DLD1 (cell line): ENCODE data around the gene SLC13A5.
"Not testable (repeated sequence)": the region's sequence is repeated elsewhere in the genome, so short reads cannot be mapped to it uniquely, and the experiment has no call there.

ENCODE experiments used
- in situ Hi-C: cut with HindIII; loops from 2 replicates; pipeline ENCODE4 v1.10.0; 2017; ENCODE audit warnings: low sequenced_read_pairs

The SLC13A5 gene

DNA sequence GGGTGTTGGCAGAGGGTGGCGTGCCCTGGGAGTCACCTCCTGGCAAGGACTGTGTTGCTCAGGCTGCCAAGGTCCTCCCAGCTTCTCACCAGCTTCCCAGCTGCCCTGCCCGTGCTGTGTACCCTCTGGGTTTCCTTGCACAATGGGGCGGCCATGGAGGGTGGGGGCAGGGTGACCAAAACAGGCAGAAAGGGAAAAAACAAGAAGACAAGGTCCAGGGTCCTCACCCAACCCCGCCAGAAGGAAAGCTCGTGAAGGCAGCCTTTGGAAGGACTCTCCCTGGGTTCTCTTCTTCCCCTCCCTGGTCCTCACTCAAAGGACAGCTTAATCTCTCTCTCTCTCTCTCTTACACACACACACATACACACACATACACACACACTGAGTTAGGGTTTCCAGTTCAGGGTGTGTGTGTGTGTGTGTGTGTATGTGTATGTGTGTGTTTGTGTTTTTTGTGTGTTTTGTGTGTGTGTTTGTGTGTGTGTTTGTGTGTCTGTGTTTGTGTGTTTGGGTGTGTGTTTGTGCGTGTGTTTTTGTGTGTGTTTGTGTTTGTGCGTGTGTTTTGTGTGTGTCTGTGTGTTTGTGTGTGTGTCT lies 2.0 kb downstream of the SLC13A5 start:
- in situ Hi-C loops = no loop called here

- in situ Hi-C loops = no loop called here
Measured at GRCh38 chr17:6710317-6710716, 2.9 kb downstream of the SLC13A5 start.

- in situ Hi-C loops = no loop called here
Measured at GRCh38 chr17:6708357-6708961, 4.7 kb downstream of the SLC13A5 start.

DNA sequence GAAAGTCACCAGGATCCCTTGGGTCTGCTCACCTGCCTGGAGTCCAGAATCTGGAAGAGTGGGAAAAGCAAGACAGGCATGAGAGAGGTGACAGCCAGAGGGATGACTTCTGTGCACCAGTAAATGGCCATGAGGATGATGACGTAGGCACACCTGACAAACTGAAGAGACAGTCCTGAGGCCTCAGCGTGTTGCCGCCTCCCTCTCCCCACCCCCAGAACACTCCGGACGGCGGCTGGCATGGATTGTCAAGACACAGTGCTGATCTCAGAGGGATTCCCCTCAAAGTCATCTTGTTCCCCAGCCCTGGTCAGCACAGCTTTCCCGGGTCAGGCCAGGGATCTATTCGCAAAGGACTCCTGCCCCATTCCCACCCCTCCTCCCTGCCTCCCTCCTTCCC lies 6.2 kb downstream of the SLC13A5 start:
- in situ Hi-C loops = no loop called here

- in situ Hi-C loops = no loop called here
Measured at GRCh38 chr17:6706499-6706898, 6.7 kb downstream of the SLC13A5 start.

DNA sequence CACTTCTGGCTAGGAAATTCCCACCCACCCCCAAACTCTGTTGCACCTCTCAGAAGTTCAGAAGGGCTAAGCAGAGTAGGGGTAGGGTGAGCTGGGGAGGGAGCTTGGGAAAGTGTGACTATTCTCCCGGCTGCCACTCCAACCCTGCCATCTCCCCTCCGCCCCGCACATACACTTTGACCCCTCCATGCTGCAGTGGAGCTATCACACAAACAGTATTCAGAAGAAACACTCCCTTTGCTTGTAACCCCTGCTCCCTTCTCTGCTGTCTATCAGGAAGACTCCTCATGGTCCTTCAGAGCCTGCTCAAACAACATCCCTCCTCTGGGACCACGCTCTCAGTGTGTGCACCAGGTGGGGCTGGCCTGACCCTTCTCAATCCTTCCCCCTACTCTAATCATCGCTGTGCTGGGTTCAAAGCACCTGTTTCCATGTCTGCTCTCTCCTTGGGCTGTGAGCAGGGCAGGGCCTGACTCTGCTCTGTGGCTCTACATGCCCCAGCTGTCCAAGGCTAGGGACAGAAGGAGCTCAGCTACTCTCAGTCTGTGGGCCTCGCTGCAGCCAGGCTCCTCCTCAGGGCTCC lies 8.6 kb downstream of the SLC13A5 start:
- in situ Hi-C loops = no loop called here

DNA sequence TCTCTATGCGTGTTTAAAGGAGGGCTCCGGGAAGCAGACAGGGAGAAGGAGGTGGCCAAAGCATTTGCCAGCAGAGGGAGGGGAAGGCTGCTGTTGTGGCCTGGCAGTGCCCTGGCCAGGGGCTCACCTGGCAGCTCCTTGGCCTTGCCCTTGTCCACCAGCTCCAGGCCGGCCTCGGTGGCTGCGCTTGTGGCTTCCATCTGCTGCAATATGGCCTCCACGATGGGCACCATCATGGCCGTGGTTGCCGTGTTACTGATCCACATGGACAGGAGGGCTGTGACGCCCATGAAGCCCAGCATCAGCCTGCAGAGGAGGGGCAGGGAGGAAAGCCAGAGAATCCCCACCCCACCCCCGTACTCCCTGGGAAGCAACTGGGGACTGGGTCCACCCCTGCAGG lies 9.4 kb downstream of the SLC13A5 start:
- in situ Hi-C loops = no loop called here

GRCh38 chr17:6702567-6703215 lies 10.5 kb downstream of the SLC13A5 start:
- in situ Hi-C loops = no loop called here

GRCh38 chr17:6701719-6702118 lies 11.4 kb downstream of the SLC13A5 start:
- in situ Hi-C loops = no loop called here

DNA sequence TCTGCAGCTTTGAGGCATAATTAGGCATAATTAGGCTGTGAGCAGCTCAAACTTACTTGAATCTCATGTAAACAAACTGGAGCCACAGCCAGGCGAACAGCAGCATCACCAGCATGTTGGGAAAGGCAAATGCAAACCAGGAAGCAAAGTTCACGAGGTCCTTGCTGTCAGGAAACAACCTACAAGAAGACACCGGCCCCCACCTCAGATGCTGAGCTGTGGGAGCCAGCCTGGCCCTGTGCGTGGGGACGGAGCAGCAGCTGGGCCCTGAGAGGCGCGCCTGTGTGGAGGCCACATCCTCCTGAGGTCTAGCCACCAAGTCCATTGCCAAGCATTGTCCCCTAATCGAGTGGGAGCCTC lies 12.2 kb downstream of the SLC13A5 start:
- in situ Hi-C loops = no loop called here

DNA sequence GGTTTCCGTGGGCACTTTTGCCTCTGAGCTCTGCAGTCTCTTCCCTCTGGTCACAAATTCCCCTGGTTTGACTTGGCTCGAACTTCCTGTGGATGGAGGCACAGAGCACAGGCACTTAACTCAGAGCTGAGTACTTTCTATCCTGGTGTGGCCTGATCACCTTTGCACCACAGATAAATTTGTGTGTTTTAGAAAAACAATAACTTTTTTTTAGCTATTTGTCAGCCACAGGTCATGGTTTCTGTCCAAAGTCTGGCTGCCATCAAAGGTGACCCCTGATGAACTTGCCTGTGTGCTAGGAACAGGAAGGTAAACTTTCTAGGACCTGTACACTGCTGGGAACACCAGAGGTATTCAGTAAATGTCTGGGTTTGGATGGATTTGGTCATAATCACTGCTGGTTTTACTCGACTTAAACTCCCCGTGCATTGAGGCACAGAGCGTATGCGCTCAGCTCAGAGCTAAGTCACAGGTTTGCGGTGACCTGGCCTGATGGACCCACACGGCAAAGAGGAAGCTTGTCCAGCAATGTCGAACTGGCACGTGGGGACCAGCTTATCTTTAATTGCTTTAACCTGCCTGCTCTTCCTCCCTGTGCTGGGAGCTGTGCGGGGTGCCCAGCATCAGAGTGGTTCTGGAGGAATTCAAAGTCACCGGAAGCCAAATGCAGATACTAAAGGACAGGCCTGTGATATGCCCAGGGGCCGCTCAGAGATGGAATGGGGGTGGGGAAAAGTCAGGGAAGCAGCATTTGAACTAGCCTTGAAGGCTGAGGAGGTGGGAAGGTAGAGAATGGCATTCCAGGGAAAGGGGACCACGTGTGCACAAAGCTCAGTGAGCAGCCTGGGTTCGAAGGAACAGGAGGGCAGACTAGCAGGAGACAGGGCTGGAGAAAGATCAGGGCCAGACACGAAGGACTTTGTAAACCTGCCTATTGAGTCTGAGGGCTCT lies 12.9 kb downstream of the SLC13A5 start:
- in situ Hi-C loops = no loop called here

DNA sequence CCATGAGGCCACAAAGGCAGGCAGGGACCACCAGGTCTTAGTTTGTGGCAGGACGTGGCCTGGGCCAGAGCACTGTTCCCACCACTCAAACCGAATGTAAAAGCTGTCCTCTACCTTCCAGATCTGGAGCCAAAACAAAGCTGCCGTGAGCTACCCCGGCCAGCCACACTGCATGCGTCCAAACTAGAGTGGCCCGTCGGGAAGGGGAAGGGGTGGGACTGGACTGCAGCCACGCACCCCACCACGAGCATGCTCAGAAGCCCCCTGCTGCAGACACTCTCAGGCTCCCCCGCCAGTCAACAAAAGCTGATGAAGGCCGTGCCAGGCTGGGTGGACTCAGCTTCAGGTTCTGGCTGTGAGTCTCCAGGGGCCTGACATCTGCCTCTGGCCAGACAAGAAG lies 15.2 kb downstream of the SLC13A5 start:
- in situ Hi-C loops = no loop called here

DNA sequence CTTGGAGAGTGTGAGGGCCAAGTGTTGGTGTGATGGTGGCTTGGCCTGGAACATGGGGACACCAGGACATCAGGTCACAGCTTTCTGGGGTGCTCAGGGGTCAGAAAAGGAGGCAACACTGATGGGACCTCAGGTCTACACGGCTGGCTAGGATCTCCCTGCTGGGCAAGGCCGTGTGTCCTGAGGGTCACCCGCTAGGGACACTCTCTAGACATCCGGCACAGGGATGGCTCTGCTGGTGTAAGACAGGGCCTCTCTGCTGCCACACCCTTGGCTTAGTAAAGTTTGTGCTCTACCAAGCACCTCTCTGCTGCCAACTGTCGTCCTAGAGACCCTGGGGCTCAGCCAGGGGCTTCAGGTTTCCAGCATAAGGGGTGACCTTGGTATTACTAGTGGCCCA lies 16.3 kb downstream of the SLC13A5 start:
- in situ Hi-C loops = no loop called here

DNA sequence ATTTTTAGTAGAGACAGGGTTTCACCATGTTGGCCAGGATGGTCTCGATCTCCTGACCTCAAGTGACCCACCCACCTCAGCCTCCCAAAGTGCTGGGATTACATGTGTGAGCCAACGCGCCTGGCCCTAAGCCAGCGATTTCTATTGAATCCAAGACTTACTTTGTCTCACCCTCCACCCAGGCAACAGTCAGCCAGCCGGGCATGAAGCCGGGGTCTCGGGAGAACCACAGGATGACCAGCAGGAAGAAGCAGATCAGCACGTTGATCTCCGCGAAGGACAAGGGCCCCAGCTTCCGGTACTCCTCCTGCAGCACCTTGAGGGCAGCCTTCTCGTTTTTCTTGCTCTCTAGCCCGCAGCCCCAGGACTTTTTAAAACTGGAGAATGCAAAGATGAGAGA lies 17.6 kb downstream of the SLC13A5 start:
- in situ Hi-C loops = no loop called here

DNA sequence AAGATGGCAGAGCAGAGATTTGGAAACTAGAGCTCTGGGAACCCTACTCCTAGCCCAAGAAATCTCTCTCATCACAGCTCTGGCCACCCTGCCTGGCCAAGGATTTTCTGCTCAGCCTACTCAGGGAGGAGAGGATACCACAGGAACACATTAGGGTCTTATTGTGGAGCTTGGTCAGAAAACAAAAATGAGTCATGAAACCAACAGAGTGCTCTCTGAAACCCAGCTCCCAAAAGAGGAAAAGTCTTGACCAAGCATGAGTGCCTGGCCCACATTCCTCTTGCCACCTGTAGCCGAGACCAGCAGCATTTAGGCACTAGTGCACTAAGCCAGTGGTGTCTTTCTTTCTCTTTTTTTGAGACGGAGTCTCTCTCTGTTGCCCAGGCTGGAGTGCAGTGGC lies 18.1 kb downstream of the SLC13A5 start:
- in situ Hi-C loops = no loop called here

DNA sequence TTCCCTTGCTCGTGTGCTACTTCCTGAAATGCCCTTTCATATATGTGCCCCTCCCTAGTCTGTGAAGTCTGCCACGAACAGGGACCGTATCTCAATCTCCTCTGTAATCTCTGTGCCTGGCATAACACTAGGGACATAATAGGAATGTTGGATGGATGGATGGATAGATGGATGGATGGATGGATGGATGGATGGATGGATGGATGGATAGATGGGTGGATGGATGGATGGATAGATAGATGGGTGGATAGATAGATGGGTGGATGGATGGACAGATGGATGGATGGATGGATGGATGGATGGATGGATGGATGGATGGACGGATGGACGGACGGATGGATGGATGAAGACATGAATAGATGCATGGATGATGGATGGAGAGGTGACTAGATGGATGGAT lies 21.2 kb downstream of the SLC13A5 start:
- in situ Hi-C loops = not testable (repeated sequence)

GRCh38 chr17:6691546-6691945 lies 21.6 kb downstream of the SLC13A5 start:
- in situ Hi-C loops = no loop called here

GRCh38 chr17:6690641-6691040 lies 22.5 kb downstream of the SLC13A5 start:
- in situ Hi-C loops = no loop called here

DNA sequence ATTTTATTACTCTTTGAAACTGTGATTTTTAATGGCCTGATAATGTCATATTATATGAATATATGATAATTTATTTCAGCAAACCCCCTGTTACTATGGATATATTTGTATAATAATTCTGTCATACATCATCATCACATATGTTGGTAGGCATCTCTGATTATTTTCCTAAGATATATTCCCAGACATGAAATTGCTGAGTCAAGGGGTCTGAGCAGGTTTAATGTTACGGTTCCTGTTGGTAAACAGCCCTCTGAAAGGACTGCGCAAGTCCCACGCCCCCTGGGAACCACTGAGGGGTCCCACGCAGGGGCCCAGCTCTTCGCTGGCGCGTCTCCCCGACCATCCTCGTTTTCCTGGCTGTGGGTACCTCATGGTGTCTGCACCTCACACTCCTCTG lies 24.2 kb downstream of the SLC13A5 start:
- in situ Hi-C loops = no loop called here

DNA sequence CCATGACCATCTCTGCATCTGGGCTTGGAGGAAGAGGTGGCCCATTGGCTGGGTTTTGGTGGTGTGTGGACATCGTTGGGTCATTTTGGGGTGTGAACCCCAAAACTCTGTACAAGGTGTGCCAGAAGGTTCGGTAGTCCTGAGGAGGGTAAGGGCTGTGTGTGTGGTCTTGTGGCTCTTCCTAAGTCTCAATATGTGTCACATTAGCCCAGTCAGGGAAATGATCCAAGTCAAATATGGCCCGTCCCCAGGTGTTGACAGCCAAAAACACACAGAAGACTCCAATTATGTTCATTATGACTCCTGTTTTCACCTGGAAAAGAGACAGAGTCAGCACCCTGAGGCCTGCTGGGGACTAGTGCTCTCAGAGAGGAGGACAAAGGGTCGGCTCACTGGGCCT lies 27.1 kb downstream of the SLC13A5 start:
- in situ Hi-C loops = no loop called here
